ENCODE measurements around the gene PLA2G6. TPM values are rescaled to one million over a fixed set of nuclear protein-coding genes. Genes with fewer than 3 reads are reported as not detected.

The PLA2G6 gene
- total and polyA plus RNA-seq, 9 of the 15 experiments (the other 6 are each of a cell fraction or from before 2014, with no cell fraction given) = 0.11 to 12.2 (median 9.7) TPM

- intact Hi-C loops (cut with micrococcal nuclease) (no loop called here), in situ Hi-C loops (cut with MboI) (no loop called here)
- H4K20me1 ChIP-seq (replicated peaks; ENCODE audit: control insufficient read depth, insufficient read depth, low read length) = no peaks in the 10 kb centered on the region
- H3K79me2 ChIP-seq (ENCODE audit: control insufficient read depth, insufficient read depth, low read length) = no peaks in the 10 kb centered on the region
- H3K27ac ChIP-seq (ENCODE audit: extremely low read depth, low read depth, low read length) = no peak overlapping the region
- no peak overlapping the region for H3K4me2 ChIP-seq (ENCODE audit: insufficient read depth, low read length)
- no peak for TF ChIP-seq ZFP91 (CRISPR knock-in tag; IDR thresholded peaks at IDR 0.05)
- TF ChIP-seq RREB1 (CRISPR knock-in tag; IDR thresholded peaks at IDR 0.05) = no peak
- TF ChIP-seq ZNF253 (CRISPR knock-in tag; conservative IDR thresholded peaks at IDR 0.05) = no peak
- TF ChIP-seq ZNF444 (CRISPR knock-in tag; IDR thresholded peaks at IDR 0.05) = no peak
- TF ChIP-seq RBM34 (IDR thresholded peaks at IDR 0.05; ENCODE audit: borderline replicate concordance, insufficient read depth, low read length) = no peak
- TF ChIP-seq RFX1 (IDR thresholded peaks at IDR 0.05) = no peak
- no peak for TF ChIP-seq ZNF584 (CRISPR knock-in tag; IDR thresholded peaks at IDR 0.05; ENCODE audit: low read depth)
- H3K4me3 ChIP-seq = no peak overlapping the region
- peaks cover 3% of the 10 kb centered on the region for H3K9me1 ChIP-seq (ENCODE audit: control insufficient read depth, insufficient read depth, low read length)
- no TSS peak for BruUV-seq (replicated peaks)
- no peaks in the 10 kb centered on the region for H3K9me3 ChIP-seq (replicated peaks; ENCODE audit: control insufficient read depth, insufficient read depth, low read depth, low read length)
- H3K36me3 ChIP-seq (ENCODE audit: control insufficient read depth, insufficient read depth, low read length) = no peaks in the 10 kb centered on the region
- ATAC-seq (no peak), DNase-seq (ENCODE audit: extremely low read depth in 1 of 4, low spot score in 3 of 4) (no peak), FAIRE-seq (no peak)
- no peak overlapping the region for H3K9ac ChIP-seq (ENCODE audit: insufficient read depth in 1 of 2, low read depth in 2 of 2, low read length in 2 of 2)
- H2AFZ ChIP-seq (ENCODE audit: low read depth, low read length) = no peak overlapping the region
- peaks cover 8 to 24% of the 10 kb centered on the region in 2 experiments for H3K4me1 ChIP-seq (replicated peaks in 1 of 2; ENCODE audit: control insufficient read depth in 2 of 2, insufficient read depth in 2 of 2, low read length in 2 of 2)
- CTCF ChIA-PET (ENCODE audit: low intra/inter-chr PET ratio) = no interaction called here
- H3K27me3 ChIP-seq (ENCODE audit: control insufficient read depth in 2 of 2, insufficient read depth in 2 of 2, low read length in 2 of 2) = no peaks in the 10 kb centered on the region
- 76% methylated on average over 3 of the region's 7 CpGs for WGBS (ENCODE audit: insufficient coverage, low coverage, missing lambda C conversion rate)
- POLR2A ChIA-PET = no interaction called here
Measured at GRCh38 chr22:38132136-38132535, 49.5 kb downstream of the PLA2G6 start.

Data from K562 (cell line).